GM10847 (cell line): ENCODE results near the gene CSNK1G1.

Experiments
- POLR2A ChIP-seq: IDR thresholded peaks from 2 replicates; pipeline ENCODE4 v1.6.1; 2011; ENCODE audit not compliant: insufficient read length; ENCODE audit errors: extremely low read depth

CSNK1G1 gene

GRCh38 chr15:64155802-64156651 lies 199.9 kb downstream of the CSNK1G1 start:
- TF ChIP-seq POLR2A, result peak; percentile 9

GRCh38 chr15:64153480-64154367 lies 202.2 kb downstream of the CSNK1G1 start:
- peak; percentile 33 for TF ChIP-seq POLR2A

GRCh38 chr15:64152507-64153387 lies 203.2 kb downstream of the CSNK1G1 start:
- TF ChIP-seq POLR2A, result no peak

- peak; percentile 73 for TF ChIP-seq POLR2A
Measured at GRCh38 chr15:64151727-64152506, 204.1 kb downstream of the CSNK1G1 start, which contains the start of gene SNX22. TSS of gene SNX22 (plus strand) at chr15:64151731. CDS start at chr15:64151776, 45 bp downstream.

GRCh38 chr15:64149893-64150578 lies 205.9 kb downstream of the CSNK1G1 start:
- no peak for TF ChIP-seq POLR2A

- no peak for TF ChIP-seq POLR2A
Measured at GRCh38 chr15:64149424-64149823, 206.5 kb downstream of the CSNK1G1 start.

GRCh38 chr15:64148581-64148980 lies 207.4 kb downstream of the CSNK1G1 start:
- no peak for TF ChIP-seq POLR2A

- TF ChIP-seq POLR2A, result no peak
Measured at GRCh38 chr15:64148168-64148567, 207.8 kb downstream of the CSNK1G1 start.

GRCh38 chr15:64146885-64147681 lies 208.9 kb downstream of the CSNK1G1 start:
- TF ChIP-seq POLR2A, result no peak

GRCh38 chr15:64146520-64146884 lies 209.5 kb downstream of the CSNK1G1 start:
- TF ChIP-seq POLR2A, result no peak

- no peak for TF ChIP-seq POLR2A
Measured at GRCh38 chr15:64146041-64146440, 209.9 kb downstream of the CSNK1G1 start.

- TF ChIP-seq POLR2A, result no peak
Measured at GRCh38 chr15:64144565-64145281, 211.2 kb downstream of the CSNK1G1 start.
